ENCODE measurements around the gene FAM163B. TPM values are rescaled to one million over a fixed set of nuclear protein-coding genes. Genes with fewer than 3 reads are reported as not detected.

Gene FAM163B
- total and polyA plus RNA-seq, 2 donors (not counting 3 experiments of a cell fraction or from before 2014, with no cell fraction given): not detected

- TF ChIP-seq MYC (IDR thresholded peaks at IDR 0.05; ENCODE audit: low read depth, low read length) (no peak), FOS (IDR thresholded peaks at IDR 0.05; ENCODE audit: borderline replicate concordance, insufficient read depth, low read length) (no peak), GATA2 (IDR thresholded peaks at IDR 0.05; ENCODE audit: insufficient read depth, insufficient read length, low read depth, low read length) (no peak), POLR2AphosphoS5 (IDR thresholded peaks at IDR 0.05; ENCODE audit: insufficient read depth, low read depth, low read length) (no peak), JUN (IDR thresholded peaks at IDR 0.05; ENCODE audit: borderline replicate concordance, insufficient read depth, insufficient read length, low read depth) (no peak), MAX (IDR thresholded peaks at IDR 0.05; ENCODE audit: insufficient read depth, insufficient read length) (no peak), POLR2A (IDR thresholded peaks at IDR 0.05; ENCODE audit: low read depth, low read length) (no peak), EZH2 (IDR thresholded peaks at IDR 0.05; ENCODE audit: borderline replicate concordance, low read depth, low read length, severe bottlenecking) (no peak)
- TF ChIP-seq, protein P1, sequence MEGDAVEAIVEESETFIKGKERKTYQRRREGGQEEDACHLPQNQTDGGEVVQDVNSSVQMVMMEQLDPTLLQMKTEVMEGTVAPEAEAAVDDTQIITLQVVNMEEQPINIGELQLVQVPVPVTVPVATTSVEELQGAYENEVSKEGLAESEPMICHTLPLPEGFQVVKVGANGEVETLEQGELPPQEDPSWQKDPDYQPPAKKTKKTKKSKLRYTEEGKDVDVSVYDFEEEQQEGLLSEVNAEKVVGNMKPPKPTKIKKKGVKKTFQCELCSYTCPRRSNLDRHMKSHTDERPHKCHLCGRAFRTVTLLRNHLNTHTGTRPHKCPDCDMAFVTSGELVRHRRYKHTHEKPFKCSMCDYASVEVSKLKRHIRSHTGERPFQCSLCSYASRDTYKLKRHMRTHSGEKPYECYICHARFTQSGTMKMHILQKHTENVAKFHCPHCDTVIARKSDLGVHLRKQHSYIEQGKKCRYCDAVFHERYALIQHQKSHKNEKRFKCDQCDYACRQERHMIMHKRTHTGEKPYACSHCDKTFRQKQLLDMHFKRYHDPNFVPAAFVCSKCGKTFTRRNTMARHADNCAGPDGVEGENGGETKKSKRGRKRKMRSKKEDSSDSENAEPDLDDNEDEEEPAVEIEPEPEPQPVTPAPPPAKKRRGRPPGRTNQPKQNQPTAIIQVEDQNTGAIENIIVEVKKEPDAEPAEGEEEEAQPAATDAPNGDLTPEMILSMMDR (IDR thresholded peaks at IDR 0.05; ENCODE audit: extremely low read depth in 1 of 2, insufficient read depth in 1 of 2, low read depth in 1 of 2, low read length in 2 of 2): no peak
- Histone ChIP-seq H3K4me1 (ENCODE audit: control insufficient read depth, extremely low read depth, insufficient read depth, low read length) (peaks cover 2% of the 10 kb centered on the region), H3K9me1 (replicated peaks; ENCODE audit: control insufficient read depth, extremely low read depth, insufficient read depth, low read length) (no peaks in the 10 kb centered on the region), H2AFZ (ENCODE audit: low read depth, low read length) (no peak overlapping the region), H3K27ac (ENCODE audit: insufficient read depth, low read depth, low read length) (no peak overlapping the region), H3K27me3 (ENCODE audit: control insufficient read depth in 2 of 2, insufficient read depth in 2 of 2, low read length in 2 of 2) (peaks cover 0 to 2% of the 10 kb centered on the region in 2 experiments), H3K36me3 (ENCODE audit: control insufficient read depth in 2 of 2, extremely low read depth in 1 of 2, insufficient read depth in 2 of 2, low read length in 2 of 2) (no peaks in the 10 kb centered on the region), H3K9me3 (replicated peaks; ENCODE audit: control insufficient read depth, insufficient read depth, low read length) (no peaks in the 10 kb centered on the region), H3K4me3 (replicated peaks in 1 of 3; ENCODE audit: insufficient read depth in 1 of 3, low read depth in 1 of 3, low read length in 3 of 3) (no peak overlapping the region), H3K79me2 (ENCODE audit: control insufficient read depth, insufficient read depth, low read length) (no peaks in the 10 kb centered on the region), H3K9ac (replicated peaks; ENCODE audit: extremely low read depth, insufficient read depth, low read length) (no peak overlapping the region), H4K20me1 (replicated peaks; ENCODE audit: control insufficient read depth, extremely low read depth, insufficient read depth, low read length) (no peaks in the 10 kb centered on the region), H3K4me2 (ENCODE audit: insufficient read depth, low read length) (no peak overlapping the region)
- no peak for FAIRE-seq
- no TSS peak for BruUV-seq (replicated peaks)
- intact Hi-C loops (cut with micrococcal nuclease): no loop called here
- no peak for DNase-seq (ENCODE audit: low read depth, low spot score)
- dilution Hi-C loops (cut with MboI; ENCODE audit: extremely low pct_ligation_motif_present, low sequenced_read_pairs): no loop called here
- CTCF ChIA-PET: no interaction called here
- POLR2A ChIA-PET: no interaction called here
These were observed 29.4 kb downstream of the FAM163B start for GRCh38 chr9:133579601-133580418.

Data from endothelial cell of umbilical vein (primary cell).